GM04503 (cell line): ENCODE results near the gene TRAPPC6A.

ENCODE experiments used
- DNase-seq: peaks from one replicate; pipeline ENCODE4 v3.0.0-alpha.2; 2012; ENCODE audit warnings: low read depth

TRAPPC6A gene

DNA sequence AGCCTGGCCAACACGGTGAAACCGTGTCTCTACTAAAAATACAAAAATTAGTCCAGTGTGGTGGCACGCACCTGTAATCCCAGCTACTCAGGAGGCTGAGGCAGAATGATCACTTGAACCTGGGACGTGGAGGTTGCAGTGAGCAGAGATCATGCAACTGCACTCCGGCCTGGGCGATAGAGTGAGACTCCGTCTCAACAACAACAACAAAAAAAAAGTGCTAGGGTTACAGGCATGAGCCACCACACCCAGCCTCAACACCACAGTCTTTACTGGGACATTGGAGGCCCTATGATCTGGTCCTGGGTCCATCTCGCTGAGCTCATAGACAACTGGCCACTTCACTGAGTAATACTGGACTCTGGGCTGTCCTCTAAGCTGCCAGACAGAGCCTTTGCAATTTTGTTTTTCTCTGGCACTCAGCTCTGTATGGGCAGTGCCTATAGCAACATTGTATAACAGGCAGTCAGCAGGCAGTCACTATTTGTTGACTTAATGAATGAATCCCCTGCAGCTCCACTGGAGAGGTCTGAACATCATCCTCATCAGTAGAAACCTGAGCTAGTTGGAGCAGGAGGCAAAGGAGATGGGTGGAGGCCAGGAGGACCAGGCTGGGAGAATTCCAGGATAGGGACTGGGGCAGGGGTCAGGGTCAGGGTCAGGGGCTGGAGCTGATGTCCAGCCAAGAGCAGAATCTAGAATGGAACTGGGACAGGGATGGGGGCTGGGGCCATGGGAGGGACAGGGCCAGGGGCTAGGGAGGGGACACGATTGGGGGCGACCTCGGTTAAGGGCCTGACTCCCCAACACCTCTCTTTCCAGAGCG lies 8.7 kb upstream of the TRAPPC6A start:
- no peak for DNase-seq

DNA sequence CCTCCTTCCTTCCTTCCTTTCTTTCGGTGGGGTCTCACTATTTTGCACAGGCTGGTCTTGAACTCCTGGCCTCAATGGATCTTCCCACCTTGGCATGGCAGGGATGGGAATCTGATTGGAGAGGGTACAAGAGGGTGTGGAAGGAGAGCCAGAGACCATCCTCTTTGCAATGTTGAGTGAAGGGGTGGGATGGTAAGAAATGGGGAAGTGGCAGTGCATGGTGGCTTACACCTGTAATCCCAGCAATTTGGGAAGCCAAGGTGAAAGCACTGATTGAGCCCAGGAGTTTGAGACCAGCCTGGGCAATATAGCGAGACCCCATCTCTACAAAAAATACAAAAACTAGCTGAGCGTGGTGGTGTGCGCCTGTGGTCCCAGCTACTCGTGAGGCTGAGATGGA lies 6.1 kb upstream of the TRAPPC6A start:
- DNase-seq, result no peak

DNA sequence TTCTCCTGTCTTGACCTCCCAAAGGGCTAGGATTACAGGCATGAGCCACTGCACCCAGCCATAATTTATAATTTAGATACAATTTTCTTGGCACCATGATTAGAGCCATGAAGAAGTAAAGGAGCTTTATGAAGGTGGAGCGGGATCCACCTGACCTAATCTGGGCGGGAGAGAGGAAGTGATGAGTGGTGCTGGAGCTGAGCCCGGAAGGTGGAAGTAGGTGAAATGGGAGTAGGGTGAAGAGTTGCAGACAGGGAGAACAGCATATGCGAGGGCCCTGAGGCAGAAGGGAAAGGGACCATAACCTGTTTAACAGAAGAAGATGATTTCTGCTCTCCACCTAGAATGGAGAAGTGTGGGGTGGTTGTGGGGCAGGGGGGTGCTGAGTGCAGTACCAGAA lies 4.7 kb upstream of the TRAPPC6A start:
- DNase-seq, result no peak

DNA sequence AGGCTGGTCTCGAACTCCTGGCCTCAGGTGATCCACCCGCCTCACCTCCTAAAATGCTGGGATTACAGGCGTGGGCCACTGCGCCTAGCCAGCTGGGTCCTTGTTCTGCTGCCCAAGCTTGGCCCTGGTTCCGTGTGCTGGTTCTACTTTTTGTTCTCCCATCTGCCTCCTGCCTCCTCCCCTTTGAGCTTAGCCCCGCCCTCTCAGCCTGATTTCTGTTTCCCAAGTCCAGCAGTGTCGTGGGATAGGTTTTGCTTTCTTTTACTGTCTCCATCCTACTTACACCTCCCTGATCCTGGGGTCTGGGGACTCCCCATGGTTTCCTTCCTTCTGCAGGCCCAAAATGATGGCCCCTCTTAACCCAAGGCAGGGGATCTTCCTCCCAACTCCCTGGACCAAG lies 2.9 kb upstream of the TRAPPC6A start:
- DNase-seq, result no peak

DNA sequence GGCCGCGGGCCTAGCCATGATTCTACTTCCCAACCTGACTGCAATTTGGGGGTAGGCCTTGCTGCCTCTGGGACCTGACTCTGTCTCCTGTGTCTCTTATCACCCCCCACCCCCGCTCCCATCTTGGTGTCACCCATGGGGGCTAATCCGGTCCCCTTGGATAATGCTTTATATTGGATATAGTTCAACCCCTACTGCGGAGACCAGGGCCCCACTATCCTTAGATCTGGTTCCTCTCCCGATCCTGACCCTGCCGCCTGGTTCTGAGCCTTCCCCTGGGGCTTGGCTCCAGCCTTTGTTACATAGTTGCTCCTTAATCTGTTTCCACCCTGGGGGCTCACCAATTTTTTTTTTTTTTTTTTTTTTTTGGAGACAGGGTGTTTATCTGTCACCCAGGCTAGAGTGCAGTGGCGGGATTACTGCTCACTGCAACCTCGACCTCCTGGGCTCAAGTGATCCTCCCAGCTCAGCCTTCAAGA lies 1.9 kb upstream of the TRAPPC6A start:
- DNase-seq, result no peak

DNA sequence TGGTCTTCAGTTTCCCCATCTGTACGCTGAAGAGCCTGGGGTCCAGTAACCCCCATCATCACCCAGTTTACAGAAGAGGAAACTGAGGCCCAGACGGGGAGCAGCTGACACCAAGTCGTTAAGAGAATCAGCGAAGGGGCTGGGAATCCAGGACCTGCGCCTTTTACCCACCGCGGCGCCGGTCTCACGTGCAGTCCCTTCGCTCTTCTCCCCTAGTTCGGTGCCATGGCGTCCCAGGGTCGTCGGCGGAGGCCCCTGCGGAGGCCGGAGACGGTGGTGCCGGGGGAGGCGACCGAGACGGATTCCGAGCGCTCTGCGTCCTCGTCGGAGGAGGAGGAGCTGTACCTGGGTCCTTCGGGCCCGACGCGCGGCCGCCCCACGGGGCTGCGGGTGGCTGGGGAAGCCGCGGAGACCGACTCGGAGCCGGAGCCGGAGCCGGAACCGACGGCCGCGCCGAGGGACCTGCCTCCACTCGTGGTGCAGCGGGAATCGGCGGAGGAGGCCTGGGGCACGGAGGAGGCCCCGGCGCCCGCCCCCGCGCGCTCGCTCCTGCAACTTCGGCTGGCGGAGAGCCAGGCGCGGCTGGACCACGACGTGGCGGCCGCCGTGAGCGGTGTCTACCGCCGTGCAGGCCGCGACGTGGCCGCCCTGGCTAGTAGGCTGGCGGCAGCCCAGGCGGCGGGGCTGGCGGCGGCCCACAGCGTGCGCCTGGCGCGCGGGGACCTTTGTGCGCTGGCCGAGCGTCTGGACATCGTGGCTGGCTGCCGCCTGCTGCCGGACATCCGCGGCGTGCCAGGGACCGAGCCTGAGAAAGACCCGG lies 1.2 kb upstream of the TRAPPC6A start:
- no peak for DNase-seq

DNA sequence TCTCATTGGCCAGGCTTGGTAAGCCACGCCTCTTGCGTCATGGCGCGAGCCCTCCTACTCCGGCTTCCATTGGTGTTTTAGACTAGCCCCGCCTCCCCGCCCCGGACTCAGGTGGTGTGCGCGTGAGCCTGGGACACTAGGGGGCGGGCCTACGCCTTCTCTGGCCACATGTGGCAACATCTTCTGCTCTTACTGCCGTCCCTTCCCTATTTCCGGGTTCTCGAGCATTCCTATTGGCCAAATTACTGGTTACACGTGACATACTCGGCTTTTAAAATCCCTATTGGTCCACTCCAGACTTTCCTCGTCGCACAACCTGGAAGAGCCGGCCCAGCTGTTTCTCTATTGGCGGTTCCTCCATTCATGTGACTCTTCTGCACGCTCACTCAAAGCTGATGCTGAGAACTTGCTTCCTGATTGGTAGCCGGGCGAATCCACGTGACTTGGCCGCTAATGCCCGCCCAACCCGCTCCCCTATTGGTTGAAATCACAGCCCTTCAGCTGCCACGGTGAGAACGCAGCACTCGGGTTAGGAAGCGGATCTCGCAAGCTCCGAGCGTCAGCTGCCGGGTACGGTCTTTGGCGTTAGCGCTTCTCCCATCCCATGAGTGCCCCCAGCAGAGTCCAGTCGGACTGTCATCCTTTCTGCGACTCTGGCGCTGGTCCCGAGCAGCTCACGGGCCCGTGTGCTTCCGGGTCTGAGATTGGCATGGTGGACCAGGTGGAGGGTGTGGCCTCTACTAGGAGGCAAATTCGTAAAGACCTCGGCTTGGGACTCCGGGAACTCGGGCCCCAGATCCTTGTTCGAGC lies 430 bp upstream of the TRAPPC6A start, which contains the start of gene BLOC1S3:
TSS of gene BLOC1S3 (plus strand) at position 523 of the 810 bp plus-strand sequence. CDS start 513 bp downstream, outside the sequence.
- DNase-seq, result peak; percentile 100

DNA sequence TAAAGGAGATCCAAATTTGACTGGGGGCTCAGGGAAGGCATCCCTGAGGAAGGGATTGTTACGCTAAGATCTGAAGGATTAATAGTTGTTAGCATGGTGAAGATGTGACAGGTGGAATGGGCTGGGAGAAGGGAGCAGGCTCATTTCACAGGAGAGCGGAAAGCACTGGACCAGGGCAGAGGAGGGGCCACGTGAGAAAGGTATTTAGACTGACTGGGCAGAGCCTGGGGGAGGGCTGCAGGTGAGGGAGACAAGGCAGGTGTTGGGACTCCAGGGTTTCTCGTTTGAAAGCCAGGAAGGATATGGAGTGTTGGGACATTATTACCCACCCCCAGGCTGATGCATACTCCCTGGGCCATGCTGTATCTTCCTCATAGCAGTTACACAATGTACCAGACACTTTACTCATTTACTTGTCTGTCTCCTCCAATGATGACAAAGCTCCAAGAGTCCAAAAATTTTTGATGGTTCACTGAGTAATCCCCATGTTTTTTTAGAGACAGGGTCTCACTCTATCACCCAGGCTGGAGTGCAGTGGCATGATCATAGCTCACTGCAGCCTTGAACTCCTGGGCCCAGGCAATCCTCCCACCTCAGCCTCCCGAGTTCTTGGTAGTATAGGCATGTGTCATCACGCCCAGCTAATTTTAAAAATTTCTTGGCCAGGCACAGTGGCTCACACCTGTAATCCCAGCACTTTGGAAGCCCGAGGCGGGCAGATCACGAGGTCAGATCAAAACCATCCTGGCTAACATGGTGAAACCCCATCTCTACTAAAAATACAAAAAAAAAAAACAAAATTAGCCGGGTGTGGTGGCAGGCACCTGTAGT lies 2.3 kb downstream of the TRAPPC6A start:
- no peak for DNase-seq

DNA sequence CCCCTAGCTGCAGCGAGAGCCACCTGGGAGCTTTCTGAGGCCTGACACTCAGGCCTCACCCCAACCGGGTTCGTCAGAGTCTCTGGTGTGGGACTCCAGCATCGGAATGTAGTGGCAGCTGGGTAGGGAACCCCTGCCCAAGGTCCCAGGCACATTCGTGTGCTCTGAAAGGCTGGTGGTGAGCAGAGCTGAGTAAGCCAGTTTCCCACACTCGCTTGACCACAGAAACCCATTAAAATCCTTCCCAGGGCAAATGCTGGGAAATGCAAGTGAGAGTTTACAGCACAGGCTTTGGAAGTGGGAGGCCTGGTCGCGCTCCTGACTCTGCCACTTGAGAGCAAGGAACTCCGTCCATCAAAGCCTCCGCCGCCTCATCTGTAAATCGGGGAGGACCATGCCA lies 4.2 kb downstream of the TRAPPC6A start:
- peak; percentile 70 for DNase-seq

DNA sequence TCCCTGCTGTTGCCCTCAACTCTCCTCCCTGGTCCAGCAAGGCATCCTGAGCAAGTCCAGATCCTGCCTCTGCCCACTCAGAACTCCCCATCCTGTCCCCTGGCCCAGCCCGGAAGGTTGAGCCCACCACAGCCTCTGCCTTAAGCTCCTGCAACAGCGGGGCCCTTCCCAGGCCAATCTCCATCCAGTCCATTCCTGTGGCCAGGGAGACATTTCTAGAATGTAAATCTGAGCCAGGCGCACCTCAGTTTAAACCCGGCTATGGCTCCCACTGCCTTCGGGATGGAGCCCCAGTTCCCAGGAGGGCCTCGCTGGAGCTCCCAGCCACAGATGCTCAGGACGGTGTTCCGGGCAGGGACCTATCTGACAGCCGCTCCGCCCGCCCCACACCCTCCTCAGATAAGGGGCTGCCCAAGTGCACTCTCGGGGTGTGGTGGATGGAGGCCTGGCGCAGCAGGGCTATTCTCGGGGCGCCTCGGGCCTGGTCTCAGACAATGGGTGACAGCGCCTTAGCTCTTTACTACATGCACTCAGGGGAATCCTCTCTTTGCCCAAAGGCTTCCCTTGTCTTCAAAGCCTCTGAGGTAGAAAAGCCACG lies 5.3 kb downstream of the TRAPPC6A start:
- no peak for DNase-seq

DNA sequence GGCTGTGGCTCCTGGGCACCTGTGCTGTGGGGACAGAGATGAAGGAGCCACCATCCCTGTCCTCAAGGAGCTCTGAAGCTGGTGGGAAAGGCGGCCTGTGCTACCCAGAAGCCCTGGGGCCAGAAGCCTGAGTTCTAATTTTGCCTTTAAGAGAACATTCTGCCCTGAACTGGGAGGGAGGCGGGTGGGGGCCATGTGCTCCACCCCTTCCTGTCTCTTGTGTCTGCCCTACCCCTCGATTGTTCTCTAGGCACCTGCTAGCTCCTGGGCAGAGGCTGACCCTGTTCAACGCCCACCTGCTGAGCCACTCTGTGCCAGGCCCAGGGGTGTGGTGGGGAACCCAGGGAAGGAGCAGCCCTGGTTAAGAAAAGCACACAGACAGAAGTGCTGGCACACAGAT lies 5.9 kb downstream of the TRAPPC6A start:
- DNase-seq, result no peak

DNA sequence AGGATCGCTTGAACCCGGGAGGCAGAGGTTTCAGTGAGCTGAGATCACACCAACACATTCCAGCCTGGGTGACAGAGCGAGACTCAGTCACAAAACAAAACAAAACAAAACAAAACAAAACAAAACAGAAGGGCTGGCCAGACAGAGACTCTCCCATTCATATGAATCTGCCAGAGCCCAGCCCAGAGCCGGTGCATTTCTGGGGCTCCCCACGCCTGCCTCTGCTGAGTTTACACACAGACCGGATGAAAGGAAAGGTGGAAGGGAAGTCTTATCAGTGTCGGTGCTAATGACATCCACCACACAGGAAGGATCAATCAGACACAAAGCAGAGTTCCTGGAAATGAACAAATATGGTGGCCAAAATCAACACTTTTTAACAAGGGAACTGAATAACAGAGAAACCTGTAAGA lies 6.8 kb downstream of the TRAPPC6A start:
- DNase-seq, result no peak

DNA sequence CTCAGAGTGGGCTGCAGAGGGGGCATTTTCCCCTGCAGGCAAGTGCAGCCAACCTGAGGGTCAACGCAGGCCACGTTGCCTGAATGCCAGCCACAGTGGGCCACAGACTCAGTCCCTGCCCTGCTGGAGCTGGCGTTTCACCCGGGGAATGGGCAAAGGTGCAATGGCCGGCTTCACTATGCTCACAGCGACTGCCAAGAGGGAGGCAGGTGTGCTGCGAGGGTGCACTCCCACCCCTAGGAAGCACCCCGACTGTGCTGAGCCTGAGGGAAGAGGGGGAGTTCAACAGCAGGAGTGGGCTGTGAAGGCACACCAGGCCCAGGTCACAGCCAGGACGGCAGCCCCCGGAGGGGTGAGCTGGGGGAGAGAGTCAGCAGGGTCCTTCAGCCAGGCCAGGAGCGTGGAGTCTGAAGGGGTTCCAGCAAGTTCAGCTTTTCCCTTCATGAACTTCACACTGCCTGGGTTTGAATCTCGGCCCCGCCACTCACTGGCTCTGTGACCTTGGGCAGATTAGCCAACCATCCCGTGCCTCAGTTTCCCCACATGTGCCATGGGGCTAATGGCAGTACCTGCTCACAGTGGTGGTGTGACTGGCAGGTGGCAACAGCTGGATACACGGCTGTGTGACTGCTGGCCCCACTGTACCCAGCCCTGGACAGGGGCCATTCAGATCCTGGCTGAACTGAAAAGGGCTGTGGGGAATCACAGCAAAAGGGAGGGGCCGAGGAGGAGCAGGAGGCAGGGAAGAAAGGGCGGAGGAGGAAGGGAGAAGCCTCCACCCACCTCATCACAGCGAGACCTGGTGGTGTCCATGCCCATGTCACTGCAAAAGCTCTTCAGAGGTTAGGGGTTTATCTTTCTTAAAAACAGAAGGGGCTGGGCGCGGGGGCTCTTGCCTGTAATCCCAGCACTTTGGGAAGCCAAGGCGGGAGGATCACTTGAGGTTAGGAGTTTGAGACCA lies 7.6 kb downstream of the TRAPPC6A start:
- no peak for DNase-seq

DNA sequence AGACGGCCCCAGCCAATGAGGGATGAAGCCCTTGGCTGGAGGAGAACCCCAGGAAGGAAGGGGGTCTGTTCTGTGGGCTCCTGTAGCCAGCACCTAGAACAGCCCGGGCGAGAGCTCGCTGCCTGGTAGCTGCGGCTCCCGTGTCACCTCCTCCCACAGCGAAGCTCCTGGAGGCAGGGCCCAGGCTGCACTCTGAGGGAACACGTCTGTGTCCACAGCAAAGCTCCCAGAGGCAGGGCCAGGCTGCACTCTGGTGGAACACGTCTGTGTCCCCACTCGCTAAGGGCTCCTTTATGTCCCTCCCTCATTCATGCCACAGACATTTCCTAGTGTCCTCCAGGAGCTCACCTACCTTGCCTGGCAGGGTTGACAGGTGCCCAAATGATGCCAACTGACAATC lies 8.4 kb downstream of the TRAPPC6A start:
- DNase-seq, result no peak

DNA sequence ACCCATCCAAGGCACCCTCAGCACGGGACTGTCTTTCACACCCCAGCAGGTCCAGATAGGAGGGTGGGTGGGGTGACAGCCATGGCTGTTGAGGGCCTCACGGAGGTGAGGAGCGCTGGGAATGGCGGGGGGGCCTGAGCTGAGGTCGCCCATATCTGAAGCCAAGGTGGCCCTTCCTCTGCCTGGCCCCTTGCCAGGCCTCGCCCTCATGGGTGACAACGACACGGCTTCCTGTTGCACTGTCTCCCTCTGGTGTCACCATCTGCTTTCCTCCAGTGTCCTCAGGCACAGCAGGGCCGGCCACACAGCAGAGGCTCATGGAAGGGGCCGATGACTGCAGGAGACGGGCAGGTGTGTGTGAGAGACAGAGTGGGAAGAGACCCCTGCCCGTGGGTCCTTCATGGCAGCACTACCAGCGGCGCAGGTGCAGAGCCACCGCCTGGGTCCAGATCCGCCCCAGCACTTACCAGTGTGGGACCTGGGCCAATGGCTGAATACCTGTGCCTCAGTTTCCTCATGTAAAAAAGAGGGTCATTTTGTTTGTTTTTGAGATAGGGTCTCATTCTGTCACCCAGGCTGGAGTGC lies 9.2 kb downstream of the TRAPPC6A start:
- DNase-seq, result no peak

DNA sequence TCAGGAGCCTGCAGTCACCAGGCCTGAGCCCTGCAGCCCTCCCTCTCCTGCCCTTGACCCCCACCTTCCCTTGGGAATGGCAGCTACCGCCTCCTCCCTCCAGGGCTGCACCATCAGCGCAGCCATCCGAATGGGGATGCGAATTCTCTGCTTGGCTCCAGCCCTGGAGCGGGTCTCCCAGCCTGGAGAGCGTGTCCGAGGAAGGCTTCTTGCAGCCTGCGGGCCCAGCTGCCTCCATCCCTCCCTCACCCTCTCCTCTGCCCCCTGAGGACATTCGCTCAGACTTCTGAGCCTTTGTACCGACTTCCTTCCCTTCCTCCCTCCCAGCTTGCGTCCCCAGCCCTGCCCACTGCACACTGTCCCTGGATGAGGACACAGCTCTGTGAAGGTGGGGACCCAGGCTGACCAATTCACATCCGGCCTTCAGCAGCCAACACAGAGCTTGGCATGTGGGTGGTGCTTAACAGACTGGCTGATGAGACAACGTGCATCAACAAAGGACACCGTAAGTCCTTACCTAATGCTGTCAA lies 11.2 kb downstream of the TRAPPC6A start:
- no peak for DNase-seq

DNA sequence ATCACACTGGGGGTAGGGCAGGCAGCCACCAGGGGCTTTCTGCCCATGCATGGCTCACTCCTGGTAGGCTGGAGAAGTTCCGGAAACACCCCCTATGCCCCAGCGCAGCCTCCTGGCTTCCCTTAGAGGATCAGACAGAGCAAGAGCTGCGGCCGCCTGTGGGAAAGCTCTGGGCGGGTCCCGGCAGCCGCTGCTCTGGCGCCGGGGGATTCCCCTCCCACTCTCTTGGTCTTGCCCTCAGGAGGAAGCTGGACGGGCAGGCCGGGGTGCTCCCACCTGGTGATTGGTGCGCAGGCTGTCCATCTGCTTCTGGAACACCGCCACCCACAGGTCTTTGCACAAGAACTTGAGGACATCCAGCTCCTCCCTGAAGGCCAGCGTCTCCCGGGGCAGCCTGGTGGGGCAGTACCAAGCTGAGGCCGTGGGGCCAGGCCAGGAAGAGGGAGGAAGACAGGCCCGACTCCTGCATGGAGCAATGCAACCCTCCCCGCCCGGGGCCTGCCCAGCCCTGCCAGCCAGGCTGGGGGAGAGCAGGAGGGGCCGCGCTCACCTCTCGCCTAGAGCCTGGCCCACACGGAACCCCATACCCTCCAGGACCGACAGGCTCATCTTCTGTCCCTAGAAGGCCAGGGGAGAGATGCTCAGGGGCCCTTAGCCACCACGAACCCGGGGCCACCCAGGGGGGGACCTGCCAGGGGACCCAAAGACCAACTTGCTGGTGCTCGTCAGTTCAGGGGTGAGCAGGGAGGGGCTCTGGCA lies 13.3 kb downstream of the TRAPPC6A start:
- peak; percentile 21 for DNase-seq

DNA sequence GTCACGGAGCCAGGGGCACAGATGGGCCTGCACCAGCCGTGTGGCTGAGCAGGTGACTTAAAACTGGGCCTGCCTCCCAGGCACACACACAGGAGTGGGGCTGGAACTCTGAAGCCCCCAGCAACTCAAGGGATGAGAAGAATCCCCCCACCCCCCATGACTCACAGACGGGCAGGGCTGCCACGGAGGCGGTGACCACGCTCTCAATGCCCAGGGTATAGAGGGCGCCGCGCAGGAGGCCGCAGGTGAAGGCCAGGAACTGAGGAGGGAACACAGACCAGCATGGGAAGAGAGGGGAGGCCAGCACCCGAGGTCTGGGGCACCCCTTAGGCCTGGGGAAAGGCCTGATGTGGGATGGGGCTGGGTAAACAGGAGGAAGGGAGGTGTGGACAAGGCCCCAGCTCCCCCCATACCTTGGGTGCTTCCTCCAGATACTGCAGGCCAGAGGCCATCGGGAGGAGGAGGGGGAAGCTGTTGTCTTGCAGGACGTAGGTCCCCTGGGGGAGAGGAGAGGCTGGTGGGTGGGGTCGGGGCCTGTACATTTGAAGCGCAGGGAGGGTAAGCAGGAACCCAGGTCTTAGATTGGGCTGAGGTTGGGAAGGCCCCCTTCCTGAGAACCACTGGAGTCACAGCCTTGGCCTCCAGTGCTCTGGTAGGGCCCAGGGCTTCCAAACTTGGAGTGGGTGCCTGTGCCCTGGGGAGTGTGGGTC lies 14.1 kb downstream of the TRAPPC6A start:
- DNase-seq, result no peak
